Spleen (tissue), 11 donors: ENCODE measurements around the gene ACVRL1. TPM values are rescaled to one million over a fixed set of nuclear protein-coding genes. Genes with fewer than 3 reads are reported as not detected.

Experiments used
- DNase-seq: peaks from one replicate; pipeline ENCODE4 v3.0.0-alpha.2; 2020
- H3K27ac ChIP-seq, 8 donors: fragments of 200-600 bp; sonication (generic) in 7 of 8; 1 replicate in 4 of 8; 2 replicates in 4 of 8; pipeline versions ENCODE4 v1.5.0 to v1.8.0; 2016 to 2021; ENCODE audit warnings: inconsistent platforms in 4 of 8, mild to moderate bottlenecking in 4 of 8, moderate library complexity in 1 of 8
- H3K27me3 ChIP-seq, 7 donors: fragments of 200-600 bp; sonication (generic) in 6 of 7; replicated peaks in 1 of 7; 1 replicate in 4 of 7; 2 replicates in 3 of 7; pipeline versions ENCODE4 v1.5.0 to v1.8.0; 2016 to 2021; ENCODE audit warnings: inconsistent platforms in 3 of 7, mild to moderate bottlenecking in 1 of 7
- H3K36me3 ChIP-seq, 6 donors: fragments of 200-600 bp; sonication (generic) in 5 of 6; 1 replicate in 4 of 6; 2 replicates in 2 of 6; pipeline versions ENCODE4 v1.5.0 to v1.8.0; 2016 to 2021; ENCODE audit warnings: inconsistent platforms in 2 of 6
- H3K4me1 ChIP-seq, 6 donors: fragments of 200-600 bp; sonication (generic) in 5 of 6; 1 replicate in 3 of 6; 2 replicates in 3 of 6; pipeline versions ENCODE4 v1.5.0 to v1.8.0; 2016 to 2021; ENCODE audit warnings: inconsistent platforms in 3 of 6
- H3K4me3 ChIP-seq, 8 donors: fragments of 200-600 bp; sonication (generic) in 7 of 8; 1 replicate in 4 of 8; 2 replicates in 4 of 8; pipeline versions ENCODE4 v1.5.0 to v1.8.0; 2016 to 2021; ENCODE audit warnings: inconsistent platforms in 4 of 8, mild to moderate bottlenecking in 4 of 8, moderate library complexity in 2 of 8
- H3K9me3 ChIP-seq, 8 donors: fragments of 200-600 bp; sonication (generic) in 7 of 8; 1 replicate in 4 of 8; 2 replicates in 4 of 8; pipeline versions ENCODE4 v1.5.0 to v1.8.0; 2016 to 2021; ENCODE audit warnings: inconsistent platforms in 4 of 8
- POLR2A ChIP-seq, 3 donors: fragments of 450-650 bp; IDR thresholded peaks; one replicate each; pipeline ENCODE4 v1.5.1; 2017; ENCODE audit warnings: antibody characterized with exemption in 3 of 3, mild to moderate bottlenecking in 1 of 3
- POLR2AphosphoS5 ChIP-seq, 3 donors: sonication (generic); formaldehyde crosslinking; IDR thresholded peaks; one replicate each; pipeline ENCODE4 v1.5.1; 2017; ENCODE audit warnings: antibody characterized with exemption in 3 of 3
- WGBS, 5 donors: extraction: QIAGEN DNeasy Blood & Tissue Kit in 3 of 5; methylation state at CpG; one replicate each; pipeline versions ENCODE4 v1.1.5 to v1.1.7; 2013 to 2018; 5-methylcytosine and 5-hydroxymethylcytosine counted together
- intact Hi-C: fragments of 100-400 bp; cut with DNase I; formaldehyde crosslinking; loops from one replicate; pipeline ENCODE4 v1.15.0; 2023; ENCODE audit warnings: low total_unique reads
- polyA plus RNA-seq, 3 donors: library from polyadenylated mRNA; stranded (reverse); fragments of 200-250 nt; gene quantifications; one replicate each; pipeline ENCODE4 v1.2.1, GENCODE V29; 2013
- total RNA-seq, 7 donors: library from RNA; depleted of rRNA in 3 of 7; stranded (reverse); fragments of >200 nt in 3 of 7; fragmentation: NEBNext Ultra II Directional in 4 of 7; extraction: Animal tissue kit (Norgen Biotek cat#: 25700) in 4 of 7; gene quantifications; one replicate each; pipeline versions ENCODE4 v1.1.0 to v1.2.1, GENCODE V29; 2016 to 2021
- TF ChIP-seq, protein P1 (sequence below), 11 experiments: fragments of 200-600 bp in 7 of 11; fragments of 450-650 bp in 4 of 11; sonication (generic) in 4 of 11; IDR thresholded peaks in 8 of 11; conservative IDR thresholded peaks in 3 of 11; 1 replicate in 7 of 11; 2 replicates in 4 of 11; pipeline versions ENCODE4 v1.4.0 to v1.8.0; 2016 to 2021; ENCODE audit warnings: antibody characterized with exemption in 11 of 11, inconsistent platforms in 4 of 11, mild to moderate bottlenecking in 1 of 11
- donor health status: healthy with polysubstance abuse.
- donor health status: DM: no; HTN: no; CAD: no; lungs with moderate emphysema.
- donor health status: DM: no; HTN: no; CAD: no.
- donor health status: Bipolar disorder and iron deficiency.
- donor health status: healthy.
- donor health status: DM: no; HTN: no; CAD: no.
- donor health status: DM: yes; HTN: yes; CAD: no.

ACVRL1 gene
- total and polyA plus RNA-seq, 10 donors, result 12.5 to 109 (median 89.1) TPM

DNA sequence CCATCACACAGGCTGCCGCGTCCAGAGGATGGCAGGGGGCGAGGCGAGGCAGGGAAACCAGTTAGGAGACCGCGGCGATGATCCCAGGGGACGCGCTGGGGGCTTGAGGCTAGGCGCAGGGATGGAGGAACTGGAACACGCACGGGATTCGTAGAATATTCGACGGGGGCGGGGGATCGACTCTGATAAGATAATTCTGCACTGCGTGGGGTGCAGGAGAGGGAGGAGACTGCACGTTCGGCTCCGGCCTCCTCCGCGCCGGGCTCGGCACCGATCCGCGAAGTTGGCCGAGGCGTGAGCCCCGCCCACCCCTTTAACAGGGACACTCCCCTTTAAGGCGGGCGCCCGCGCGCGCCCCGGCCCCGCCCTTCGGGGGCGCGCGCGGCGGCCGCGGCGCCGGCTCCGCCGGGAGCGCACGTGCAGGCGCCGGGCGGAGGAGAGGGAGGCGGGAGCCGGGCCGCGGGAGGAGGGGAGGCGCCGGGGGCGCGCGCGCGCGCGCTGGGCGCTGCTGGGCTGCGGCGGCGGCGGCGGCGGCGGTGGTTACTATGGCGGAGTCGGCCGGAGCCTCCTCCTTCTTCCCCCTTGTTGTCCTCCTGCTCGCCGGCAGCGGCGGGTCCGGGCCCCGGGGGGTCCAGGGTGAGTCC lies 44.0 kb downstream of the ACVRL1 start, which contains the start of gene ACVR1B:
TSS of gene ACVR1B (plus strand) at position 501 of the 644 bp plus-strand sequence. CDS start at position 546, 45 bp downstream.
- Histone ChIP-seq H3K27ac (peak within 1 kb of the TSS; percentile 70 to 95 (median 87)), H3K27me3 (no peaks in the 10 kb centered on the region), H3K4me3 (peak within 1 kb of the TSS; percentile 59 to 95 (median 82)), H3K4me1 (peaks cover 23 to 55% (median 44%) of the 10 kb centered on the region in 6 donors), H3K9me3 (no peaks in the 10 kb centered on the region), H3K36me3 (no peaks in the 10 kb centered on the region)
- peak; percentile 97 for DNase-seq
- TF ChIP-seq POLR2A (IDR thresholded peaks at IDR 0.05), result no peak
- TF ChIP-seq POLR2AphosphoS5 (IDR thresholded peaks at IDR 0.05), result peak; percentile 42 to 74 (median 74)
- TF ChIP-seq, protein P1, sequence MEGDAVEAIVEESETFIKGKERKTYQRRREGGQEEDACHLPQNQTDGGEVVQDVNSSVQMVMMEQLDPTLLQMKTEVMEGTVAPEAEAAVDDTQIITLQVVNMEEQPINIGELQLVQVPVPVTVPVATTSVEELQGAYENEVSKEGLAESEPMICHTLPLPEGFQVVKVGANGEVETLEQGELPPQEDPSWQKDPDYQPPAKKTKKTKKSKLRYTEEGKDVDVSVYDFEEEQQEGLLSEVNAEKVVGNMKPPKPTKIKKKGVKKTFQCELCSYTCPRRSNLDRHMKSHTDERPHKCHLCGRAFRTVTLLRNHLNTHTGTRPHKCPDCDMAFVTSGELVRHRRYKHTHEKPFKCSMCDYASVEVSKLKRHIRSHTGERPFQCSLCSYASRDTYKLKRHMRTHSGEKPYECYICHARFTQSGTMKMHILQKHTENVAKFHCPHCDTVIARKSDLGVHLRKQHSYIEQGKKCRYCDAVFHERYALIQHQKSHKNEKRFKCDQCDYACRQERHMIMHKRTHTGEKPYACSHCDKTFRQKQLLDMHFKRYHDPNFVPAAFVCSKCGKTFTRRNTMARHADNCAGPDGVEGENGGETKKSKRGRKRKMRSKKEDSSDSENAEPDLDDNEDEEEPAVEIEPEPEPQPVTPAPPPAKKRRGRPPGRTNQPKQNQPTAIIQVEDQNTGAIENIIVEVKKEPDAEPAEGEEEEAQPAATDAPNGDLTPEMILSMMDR (IDR thresholded peaks at IDR 0.05 in 8 of 11, conservative IDR thresholded peaks at IDR 0.05 in 3 of 11), result peak in 1 of 11 experiments; percentile 10
- intact Hi-C loops, result no loop called here
- WGBS, 5 donors, result 0 to 1% (median 0%) methylated on average over 28 to 86 of the region's 86 CpGs

DNA sequence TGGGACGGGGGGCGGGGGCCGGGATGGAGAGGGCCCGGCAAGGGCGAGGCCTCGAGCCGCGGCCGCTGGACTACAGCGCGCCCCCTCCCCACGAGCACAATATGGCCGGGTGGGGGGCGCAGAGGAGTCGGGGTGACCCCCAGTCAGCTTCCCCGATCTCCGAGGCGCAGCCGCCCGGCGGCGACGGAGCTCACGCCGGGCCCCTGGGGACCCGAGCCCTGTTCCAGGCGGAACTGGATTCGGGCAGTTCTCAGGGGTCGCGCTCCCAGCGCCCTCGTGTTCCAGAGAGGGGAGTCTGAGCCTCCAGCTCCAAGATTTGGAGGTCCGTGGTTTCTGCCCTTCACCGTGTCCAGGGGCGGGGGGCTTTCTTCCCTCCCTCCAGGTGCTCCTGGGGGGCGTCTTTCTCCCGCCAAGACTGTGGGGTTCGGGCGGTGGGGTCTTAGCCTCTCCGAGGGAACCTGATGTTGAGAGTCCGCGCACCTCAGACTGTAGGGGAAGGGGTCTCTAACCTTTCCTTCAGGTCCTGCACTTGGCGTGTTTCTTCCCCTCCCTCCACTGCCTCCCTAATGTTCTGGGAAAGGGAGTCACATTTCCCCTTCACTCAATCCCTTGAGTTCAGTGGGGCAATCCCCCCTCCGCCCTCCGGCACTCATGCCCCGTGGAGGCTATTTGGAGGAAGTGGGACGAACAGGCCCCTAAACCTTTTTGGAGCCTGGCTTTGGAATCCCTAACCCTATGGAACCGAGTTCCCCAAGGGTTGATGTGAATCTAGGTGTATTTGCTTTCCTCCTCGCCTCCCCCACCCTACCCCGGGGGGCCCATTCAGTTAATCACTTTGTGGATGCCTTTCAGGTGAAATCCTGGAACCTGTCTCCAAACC lies 44.8 kb downstream of the ACVRL1 start:
- Histone ChIP-seq H3K36me3 (no peaks in the 10 kb centered on the region), H3K9me3 (no peaks in the 10 kb centered on the region), H3K27me3 (no peaks in the 10 kb centered on the region), H3K4me1 (peaks cover 23 to 60% (median 44%) of the 10 kb centered on the region in 6 donors), H3K4me3 (peak overlapping the region; percentile 59 to 95 (median 82)), H3K27ac (peak overlapping the region; percentile 70 to 95 (median 87))
- 3 to 8% (median 5%) methylated on average over 24 to 50 of the region's 50 CpGs for WGBS, 5 donors
- TF ChIP-seq POLR2AphosphoS5 (IDR thresholded peaks at IDR 0.05) (no peak), POLR2A (IDR thresholded peaks at IDR 0.05) (no peak)
- TF ChIP-seq, protein P1 (IDR thresholded peaks at IDR 0.05 in 8 of 11, conservative IDR thresholded peaks at IDR 0.05 in 3 of 11), result no peak
- intact Hi-C loops, result no loop called here
- DNase-seq, result peak; percentile 81

DNA sequence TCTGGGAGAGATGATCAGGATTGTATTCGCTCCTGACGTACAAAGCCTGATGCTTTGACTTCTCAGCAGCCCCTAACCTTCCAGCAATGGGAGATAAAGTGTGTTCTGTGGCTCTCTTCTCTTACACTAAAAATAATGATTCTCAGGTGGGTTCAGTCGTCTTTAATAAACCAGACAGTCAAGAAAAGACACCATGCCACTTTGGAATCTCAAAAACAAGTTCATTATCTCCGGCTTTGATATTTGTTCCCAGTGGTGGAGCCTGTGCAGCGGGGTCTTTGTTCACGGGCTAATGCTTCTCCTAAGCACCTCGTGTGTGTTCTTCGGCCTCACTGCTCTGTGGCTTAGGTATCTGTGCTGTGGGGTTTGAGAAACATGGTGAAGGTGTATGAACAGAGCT lies 45.8 kb downstream of the ACVRL1 start:
- DNase-seq, result no peak
- peak overlapping the region in 6 of 8 donors; percentile 77 to 95 (median 82) for H3K4me3 ChIP-seq
- H3K27me3 ChIP-seq, result no peaks in the 10 kb centered on the region
- H3K36me3 ChIP-seq, result no peaks in the 10 kb centered on the region
- TF ChIP-seq, protein P1 (IDR thresholded peaks at IDR 0.05 in 8 of 11, conservative IDR thresholded peaks at IDR 0.05 in 3 of 11), result no peak
- TF ChIP-seq POLR2AphosphoS5 (IDR thresholded peaks at IDR 0.05) (no peak), POLR2A (IDR thresholded peaks at IDR 0.05) (no peak)
- H3K9me3 ChIP-seq, result no peaks in the 10 kb centered on the region
- WGBS, 5 donors, result 70 to 82% (median 72%) methylated on average over 8 of the region's 8 CpGs
- H3K27ac ChIP-seq, result peak overlapping the region in 7 of 8 donors; percentile 11 to 95 (median 87)
- H3K4me1 ChIP-seq, result peaks cover 23 to 68% (median 44%) of the 10 kb centered on the region in 6 donors
- intact Hi-C loops, result no loop called here
